Heart left ventricle (tissue), 13 donors: ENCODE results near the gene LRRC43.

ENCODE experiments used
- POLR2A ChIP-seq, 2 donors: fragments of 450-650 bp; IDR thresholded peaks; one replicate each; pipeline ENCODE4 v1.6.1; 2017; ENCODE audit warnings: antibody characterized with exemption in 2 of 2, mild to moderate bottlenecking in 2 of 2, moderate library complexity in 2 of 2
- TF ChIP-seq, protein P1 (sequence below), 12 donors: fragments of 200-600 bp; sonication (generic) in 4 of 12; IDR thresholded peaks; one replicate each; pipeline versions ENCODE4 v1.5.0 to v1.8.0; 2018 to 2022; ENCODE audit warnings: antibody characterized with exemption in 12 of 12, mild to moderate bottlenecking in 5 of 12
- donor health status: ischemic (EF 13 %, LVEDD 7.1; RV severe dilation, severe dysfunction).
- donor health status: DM: no; HTN: yes; CAD: no.
- donor health status: DM: no; HTN: no; CAD: no.
- donor health status: ischemic (EF 25% LVEDD 6.9; RV normal size, moderate dysfunction).
- donor health status: ischemic (EF 25% LVEDD 5.7; RV mildly dilated, moderate dysfunction).
- donor health status: ischemic (EF 35%, LVEDD 5.7; RV mildly dilated, moderate dysfunction).
- donor health status: nonischemic (EF 11% LVEDD 7.7; RV severe dilation, severe dysfunction).
- donor health status: DM: yes; HTN: yes; CAD: no.
- donor health status: PGD.
- donor health status: ischemic (EF 29% LVEDD 5.4; RV normal size, mild dysfunction).
- donor health status: nonischemic (EF 23%, LVEDD 6.1; RV moderate dilation, normal function).

DNA sequence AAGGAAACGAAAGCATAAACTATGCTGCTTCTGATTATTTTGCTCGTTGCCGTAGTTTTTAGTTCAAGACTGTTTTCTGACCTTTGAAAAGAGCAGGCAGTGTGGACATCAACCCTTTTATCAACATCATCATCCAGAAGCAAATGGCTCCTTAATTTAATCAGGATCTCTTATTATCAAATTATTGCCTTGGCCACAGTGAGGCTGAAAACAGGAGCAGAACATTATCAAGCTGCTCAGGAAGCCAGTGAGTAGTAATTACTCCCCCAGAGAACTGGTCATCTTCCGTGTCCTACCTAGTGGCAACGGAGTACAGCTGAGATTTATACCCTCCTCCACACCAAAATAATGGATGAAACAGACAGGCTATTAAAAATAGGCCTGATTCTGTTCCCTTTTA, 45.2 kb downstream of the LRRC43 start:
- no peak for TF ChIP-seq POLR2A (IDR thresholded peaks at IDR 0.05)
- TF ChIP-seq, protein P1, sequence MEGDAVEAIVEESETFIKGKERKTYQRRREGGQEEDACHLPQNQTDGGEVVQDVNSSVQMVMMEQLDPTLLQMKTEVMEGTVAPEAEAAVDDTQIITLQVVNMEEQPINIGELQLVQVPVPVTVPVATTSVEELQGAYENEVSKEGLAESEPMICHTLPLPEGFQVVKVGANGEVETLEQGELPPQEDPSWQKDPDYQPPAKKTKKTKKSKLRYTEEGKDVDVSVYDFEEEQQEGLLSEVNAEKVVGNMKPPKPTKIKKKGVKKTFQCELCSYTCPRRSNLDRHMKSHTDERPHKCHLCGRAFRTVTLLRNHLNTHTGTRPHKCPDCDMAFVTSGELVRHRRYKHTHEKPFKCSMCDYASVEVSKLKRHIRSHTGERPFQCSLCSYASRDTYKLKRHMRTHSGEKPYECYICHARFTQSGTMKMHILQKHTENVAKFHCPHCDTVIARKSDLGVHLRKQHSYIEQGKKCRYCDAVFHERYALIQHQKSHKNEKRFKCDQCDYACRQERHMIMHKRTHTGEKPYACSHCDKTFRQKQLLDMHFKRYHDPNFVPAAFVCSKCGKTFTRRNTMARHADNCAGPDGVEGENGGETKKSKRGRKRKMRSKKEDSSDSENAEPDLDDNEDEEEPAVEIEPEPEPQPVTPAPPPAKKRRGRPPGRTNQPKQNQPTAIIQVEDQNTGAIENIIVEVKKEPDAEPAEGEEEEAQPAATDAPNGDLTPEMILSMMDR (IDR thresholded peaks at IDR 0.05) = no peak
